Natural killer cell (primary cell): Measurements from ENCODE around the gene POFUT2. TPM values are rescaled to one million over a fixed set of nuclear protein-coding genes. Genes with fewer than 3 reads are reported as not detected.

Source experiments
- ATAC-seq, 3 donors: fragments of 150-1000 bp in 2 of 3; fragments of 200-7000 bp in 1 of 3; cut with Tn5 transposase; 1 replicate in 1 of 3; 2 replicates in 2 of 3; pipeline ENCODE4 v1.10.0; 2021; ENCODE audit warnings: mild to moderate bottlenecking in 2 of 3, moderate library complexity in 2 of 3
- DNase-seq, 2 donors: peaks; one replicate each; pipeline versions ENCODE4 v3.0.0 to v3.0.0-alpha.2; 2013 to 2021; ENCODE audit warnings: mixed read lengths in 1 of 2
- H3K27ac ChIP-seq: one replicate; pipeline ENCODE4 v1.5.1; 2013; ENCODE audit warnings: mild to moderate bottlenecking, low read length
- H3K27me3 ChIP-seq: one replicate; pipeline ENCODE4 v1.6.1; 2013; ENCODE audit warnings: low read length; ENCODE audit not compliant: control insufficient read depth, insufficient read depth
- H3K36me3 ChIP-seq: one replicate; pipeline ENCODE4 v1.6.1; 2013; ENCODE audit warnings: low read length; ENCODE audit not compliant: control insufficient read depth, insufficient read depth
- H3K4me1 ChIP-seq: one replicate; pipeline ENCODE4 v1.6.1; 2013; ENCODE audit warnings: low read length; ENCODE audit not compliant: control insufficient read depth, insufficient read depth
- H3K4me3 ChIP-seq: one replicate; pipeline ENCODE4 v1.5.1; 2013; ENCODE audit warnings: low read length
- H3K9me3 ChIP-seq: one replicate; pipeline ENCODE4 v1.6.1; 2013; ENCODE audit warnings: low read length; ENCODE audit not compliant: control insufficient read depth, insufficient read depth
- H3K27ac Mint-ChIP-seq, 2 donors: one replicate each; pipeline ENCODE4 v1.8.0; 2022; ENCODE audit warnings: mild to moderate bottlenecking in 2 of 2, mixed read lengths in 2 of 2, moderate library complexity in 1 of 2
- H3K27me3 Mint-ChIP-seq, 2 donors: one replicate each; pipeline ENCODE4 v1.8.0; 2022; ENCODE audit warnings: low read depth in 2 of 2, mixed read lengths in 2 of 2
- H3K36me3 Mint-ChIP-seq: one replicate; pipeline ENCODE4 v1.8.0; 2022; ENCODE audit warnings: mixed read lengths
- H3K4me1 Mint-ChIP-seq, 2 donors: one replicate each; pipeline ENCODE4 v1.8.0; 2022; ENCODE audit warnings: mixed read lengths in 2 of 2
- H3K4me3 Mint-ChIP-seq: one replicate; pipeline ENCODE4 v1.8.0; 2022; ENCODE audit warnings: mild to moderate bottlenecking, moderate library complexity, mixed read lengths
- H3K9me3 Mint-ChIP-seq, 2 donors: one replicate each; pipeline ENCODE4 v1.8.0; 2022; ENCODE audit warnings: mixed read lengths in 2 of 2
- CTCF ChIP-seq: fragments of 200-600 bp; IDR thresholded peaks from one replicate; pipeline ENCODE4 v1.8.0; 2022; ENCODE audit warnings: antibody characterized with exemption
- WGBS: methylation state at CpG from one replicate; pipeline ENCODE4 v1.1.7; 2013; ENCODE audit warnings: missing lambda C conversion rate; ENCODE audit not compliant: insufficient coverage; 5-methylcytosine and 5-hydroxymethylcytosine counted together
- intact Hi-C: fragments of 100-400 bp; cut with micrococcal nuclease; formaldehyde crosslinking; loops from one replicate; pipeline ENCODE4 v1.14.2; 2022
- total RNA-seq, 4 donors: library from RNA; stranded (reverse); fragments of 120-200 nt in 1 of 4; gene quantifications; one replicate each; pipeline versions ENCODE4 v1.2.3 to v1.2.4, GENCODE V29; 2013 to 2022

Gene POFUT2
- total RNA-seq, 3 donors from 2014 or later (not counting 1 experiment from before 2014, with no cell fraction given): 41.4 to 46.0 (median 43.3) TPM

GRCh38 chr21:45281411-45282282 is 6.0 kb downstream of the POFUT2 start:
- no peaks in the 10 kb centered on the region for H3K27me3 Mint-ChIP-seq
- Histone ChIP-seq H3K4me3 (no peak overlapping the region), H3K9me3 (no peaks in the 10 kb centered on the region), H3K4me1 (peaks cover 2% of the 10 kb centered on the region), H3K27ac (no peak overlapping the region), H3K27me3 (no peaks in the 10 kb centered on the region), H3K36me3 (peaks cover 60% of the 10 kb centered on the region)
- peaks cover 10% of the 10 kb centered on the region for H3K36me3 Mint-ChIP-seq
- H3K9me3 Mint-ChIP-seq: no peaks in the 10 kb centered on the region
- ATAC-seq (no peak), DNase-seq (no peak)
- TF ChIP-seq CTCF: no peak
- WGBS: 97% methylated on average over 30 of the region's 32 CpGs
- H3K4me1 Mint-ChIP-seq: no peaks in the 10 kb centered on the region
- no peak overlapping the region for H3K27ac Mint-ChIP-seq
- intact Hi-C loops: no loop called here
- no peak overlapping the region for H3K4me3 Mint-ChIP-seq

DNA sequence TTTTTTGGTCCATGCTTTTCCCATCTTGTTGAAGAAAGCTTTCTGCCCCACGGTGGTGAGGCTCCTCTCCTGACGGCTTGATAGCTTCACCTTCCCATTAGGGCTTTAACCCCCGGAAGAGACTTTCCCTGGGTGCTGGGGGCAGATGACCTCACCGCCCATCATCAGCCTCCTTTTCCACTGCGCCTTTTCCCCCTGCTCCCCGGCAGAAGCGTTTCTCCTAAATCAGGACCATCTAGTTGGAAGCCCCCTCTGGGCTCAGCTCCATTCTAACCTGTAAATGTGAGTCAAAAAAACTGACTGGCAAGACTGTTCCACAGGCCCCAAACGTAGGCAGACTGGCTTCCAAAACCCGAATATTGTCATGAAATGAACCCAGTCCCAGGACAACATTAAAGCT is 6.7 kb downstream of the POFUT2 start:
- ATAC-seq: no peak
- H3K27ac Mint-ChIP-seq: no peak overlapping the region
- H3K9me3 Mint-ChIP-seq: no peaks in the 10 kb centered on the region
- no peak overlapping the region for H3K4me3 Mint-ChIP-seq
- peaks cover 10% of the 10 kb centered on the region for H3K36me3 Mint-ChIP-seq
- Histone ChIP-seq H3K4me3 (no peak overlapping the region), H3K36me3 (peaks cover 60% of the 10 kb centered on the region), H3K4me1 (no peaks in the 10 kb centered on the region), H3K9me3 (no peaks in the 10 kb centered on the region), H3K27me3 (no peaks in the 10 kb centered on the region), H3K27ac (no peak overlapping the region)
- peak in 1 of 2 donors; percentile 1 for DNase-seq
- WGBS: 95% methylated on average over 9 of the region's 9 CpGs
- H3K27me3 Mint-ChIP-seq: no peaks in the 10 kb centered on the region
- H3K4me1 Mint-ChIP-seq: no peaks in the 10 kb centered on the region
- intact Hi-C loops: no loop called here
- no peak for TF ChIP-seq CTCF

DNA sequence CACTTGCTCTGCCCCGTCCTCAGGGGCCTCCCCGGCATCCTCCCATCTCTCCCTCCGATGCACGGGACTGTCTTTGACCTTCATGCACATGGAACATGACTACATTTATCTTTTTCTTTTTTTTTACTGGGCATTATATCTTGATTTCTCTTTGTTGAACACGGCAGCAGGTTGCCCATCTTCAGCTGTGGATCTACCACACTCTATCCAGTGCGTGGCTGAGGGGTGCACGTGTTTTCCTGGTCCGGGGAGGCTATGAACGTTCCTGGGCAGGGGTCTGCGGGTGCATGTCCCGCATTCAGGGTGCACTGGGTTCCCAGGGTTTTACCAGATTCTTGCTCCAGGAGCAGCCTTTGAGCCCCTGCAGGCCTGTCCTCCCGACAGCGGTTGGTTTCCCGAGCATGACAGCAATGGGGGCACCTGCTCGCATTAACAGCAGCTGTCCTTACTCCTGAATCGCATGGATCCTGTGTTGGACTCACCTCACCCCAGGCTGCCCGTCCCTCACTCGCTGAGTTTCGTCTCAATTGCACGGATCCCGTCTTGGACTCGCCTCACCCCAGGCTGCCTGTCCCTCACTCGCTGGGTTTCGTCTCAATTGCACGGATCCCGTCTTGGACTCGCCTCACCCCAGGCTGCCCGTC is 7.4 kb downstream of the POFUT2 start:
- Mint-ChIP-seq H3K36me3 (peaks cover 7% of the 10 kb centered on the region), H3K27ac (no peak overlapping the region), H3K4me1 (no peaks in the 10 kb centered on the region), H3K4me3 (no peak overlapping the region), H3K27me3 (no peaks in the 10 kb centered on the region), H3K9me3 (no peaks in the 10 kb centered on the region)
- TF ChIP-seq CTCF: no peak
- intact Hi-C loops: no loop called here
- peaks cover 60% of the 10 kb centered on the region for H3K36me3 ChIP-seq
- 97% methylated on average over 28 of the region's 28 CpGs for WGBS
- ATAC-seq (no peak), DNase-seq (peak in 1 of 2 donors; percentile 6)
- no peaks in the 10 kb centered on the region for H3K9me3 ChIP-seq
- H3K27ac ChIP-seq: no peak overlapping the region
- no peak overlapping the region for H3K4me3 ChIP-seq
- H3K4me1 ChIP-seq: no peaks in the 10 kb centered on the region
- H3K27me3 ChIP-seq: no peaks in the 10 kb centered on the region
